ENCODE results near the gene TGOLN2. TPM values are rescaled to one million over a fixed set of nuclear protein-coding genes. Genes with fewer than 3 reads are reported as not detected.

TGOLN2 gene
- total RNA-seq, 2 experiments from 2014 or later: 76.9 to 78.6 TPM

GRCh38 chr2:85357736-85358135 lies 29.9 kb upstream of the TGOLN2 start:
- Histone ChIP-seq H4K20me1 (ENCODE audit: insufficient read depth, low read length) (no peaks in the 10 kb centered on the region), H3K36me3 (ENCODE audit: insufficient read depth, low read length) (peaks cover 31% of the 10 kb centered on the region), H3K27ac (ENCODE audit: low read depth, low read length, poor library complexity, severe bottlenecking) (no peak overlapping the region), H2AFZ (ENCODE audit: low read length) (no peak overlapping the region), H3K9me2 (ENCODE audit: insufficient read depth, low read length) (no peaks in the 10 kb centered on the region), H3K4me2 (ENCODE audit: low read length) (0 out of 2 replicates have a peak overlapping the region, but pooled peaks have one; percentile 11), H3K4me1 (ENCODE audit: insufficient read depth, low read length, poor library complexity, severe bottlenecking) (peaks cover 18% of the 10 kb centered on the region), H3K4me3 (ENCODE audit: low read depth, low read length, poor library complexity, severe bottlenecking) (no peak overlapping the region), H3K9me3 (ENCODE audit: low read length) (no peaks in the 10 kb centered on the region), H3K79me2 (ENCODE audit: insufficient read depth, low read depth, low read length) (peaks cover 12% of the 10 kb centered on the region; the same call in 1 of the 2 replicates)
- POLR2A ChIA-PET: no interaction called here
- CTCF ChIA-PET (ENCODE audit: unreplicated experiment): interaction anchor here (0.6 kb wide), 1 partner anchor 280 kb away, joined by 3 read pairs; no protein-coding TSS in a partner anchor
- no TSS peak for BruUV-seq (replicated peaks)
- intact Hi-C loops (cut with micrococcal nuclease; ENCODE audit: unreplicated experiment): no loop called here
- TF ChIP-seq EZH2phosphoT487 (IDR thresholded peaks at IDR 0.05; ENCODE audit: borderline replicate concordance, low read depth, low read length) (no peak), CTCF (conservative IDR thresholded peaks at IDR 0.05; ENCODE audit: low read length) (no peak)
- DNase-seq (ENCODE audit: low spot score): no peak

GRCh38 chr2:85356186-85356585 lies 28.4 kb upstream of the TGOLN2 start:
- DNase-seq (ENCODE audit: low spot score): no peak
- no peaks in the 10 kb centered on the region for H4K20me1 ChIP-seq (ENCODE audit: insufficient read depth, low read length)
- H3K9me3 ChIP-seq (ENCODE audit: low read length): no peaks in the 10 kb centered on the region
- H3K79me2 ChIP-seq (ENCODE audit: insufficient read depth, low read depth, low read length): peaks cover 12% of the 10 kb centered on the region; the same call in 1 of the 2 replicates
- intact Hi-C loops (cut with micrococcal nuclease; ENCODE audit: unreplicated experiment): no loop called here
- ChIA-PET POLR2A (interaction anchor here (1.2 kb wide), 1 partner anchor 29 kb away, joined by 4 read pairs; the partner anchor contains the start of gene TGOLN2), CTCF (ENCODE audit: unreplicated experiment) (no interaction called here)
- TF ChIP-seq EZH2phosphoT487 (IDR thresholded peaks at IDR 0.05; ENCODE audit: borderline replicate concordance, low read depth, low read length) (no peak), CTCF (conservative IDR thresholded peaks at IDR 0.05; ENCODE audit: low read length) (no peak)
- no peak overlapping the region for H3K27ac ChIP-seq (ENCODE audit: low read depth, low read length, poor library complexity, severe bottlenecking)
- H3K4me1 ChIP-seq (ENCODE audit: insufficient read depth, low read length, poor library complexity, severe bottlenecking): peaks cover 20% of the 10 kb centered on the region
- H3K36me3 ChIP-seq (ENCODE audit: insufficient read depth, low read length): peaks cover 23% of the 10 kb centered on the region
- no peak overlapping the region for H2AFZ ChIP-seq (ENCODE audit: low read length)
- BruUV-seq (replicated peaks): no TSS peak
- no peak overlapping the region for H3K4me3 ChIP-seq (ENCODE audit: low read depth, low read length, poor library complexity, severe bottlenecking)
- no peaks in the 10 kb centered on the region for H3K9me2 ChIP-seq (ENCODE audit: insufficient read depth, low read length)
- H3K4me2 ChIP-seq (ENCODE audit: low read length): no peak overlapping the region

- CTCF ChIA-PET (ENCODE audit: unreplicated experiment): no interaction called here
- peak overlapping the region; percentile 86 for H3K4me2 ChIP-seq (ENCODE audit: low read length)
Observed at GRCh38 chr2:85355521-85355920, 27.7 kb upstream of the TGOLN2 start.

More at GRCh38 chr2:85355521-85355920, 27.7 kb upstream of the TGOLN2 start:
- Histone ChIP-seq H3K9me3 (ENCODE audit: low read length) (no peaks in the 10 kb centered on the region), H3K4me1 (ENCODE audit: insufficient read depth, low read length, poor library complexity, severe bottlenecking) (peaks cover 20% of the 10 kb centered on the region), H3K27ac (ENCODE audit: low read depth, low read length, poor library complexity, severe bottlenecking) (no peak overlapping the region), H3K4me3 (ENCODE audit: low read depth, low read length, poor library complexity, severe bottlenecking) (peak overlapping the region; percentile 75), H3K36me3 (ENCODE audit: insufficient read depth, low read length) (peaks cover 27% of the 10 kb centered on the region), H2AFZ (ENCODE audit: low read length) (peak overlapping the region; percentile 85; the same call in 1 of the 2 replicates), H3K79me2 (ENCODE audit: insufficient read depth, low read depth, low read length) (peaks cover 12% of the 10 kb centered on the region; the same call in 1 of the 2 replicates), H4K20me1 (ENCODE audit: insufficient read depth, low read length) (no peaks in the 10 kb centered on the region), H3K9me2 (ENCODE audit: insufficient read depth, low read length) (no peaks in the 10 kb centered on the region)
- no TSS peak for BruUV-seq (replicated peaks)
- DNase-seq (ENCODE audit: low spot score): peak; percentile 8
- TF ChIP-seq CTCF (conservative IDR thresholded peaks at IDR 0.05; ENCODE audit: low read length): no peak
- no peak for TF ChIP-seq EZH2phosphoT487 (IDR thresholded peaks at IDR 0.05; ENCODE audit: borderline replicate concordance, low read depth, low read length)
- intact Hi-C loops (cut with micrococcal nuclease; ENCODE audit: unreplicated experiment): no loop called here
- POLR2A ChIA-PET: interaction anchor here (0.7 to 2.2 kb wide), 4 partner anchors 10 to 471 kb away, joined by 3 to 12 read pairs (median 6); partner anchors contain the start of gene TGOLN2

Measured in OCI-LY7 (cell line).